Measurements from ENCODE around the gene VPS33B.

DNA sequence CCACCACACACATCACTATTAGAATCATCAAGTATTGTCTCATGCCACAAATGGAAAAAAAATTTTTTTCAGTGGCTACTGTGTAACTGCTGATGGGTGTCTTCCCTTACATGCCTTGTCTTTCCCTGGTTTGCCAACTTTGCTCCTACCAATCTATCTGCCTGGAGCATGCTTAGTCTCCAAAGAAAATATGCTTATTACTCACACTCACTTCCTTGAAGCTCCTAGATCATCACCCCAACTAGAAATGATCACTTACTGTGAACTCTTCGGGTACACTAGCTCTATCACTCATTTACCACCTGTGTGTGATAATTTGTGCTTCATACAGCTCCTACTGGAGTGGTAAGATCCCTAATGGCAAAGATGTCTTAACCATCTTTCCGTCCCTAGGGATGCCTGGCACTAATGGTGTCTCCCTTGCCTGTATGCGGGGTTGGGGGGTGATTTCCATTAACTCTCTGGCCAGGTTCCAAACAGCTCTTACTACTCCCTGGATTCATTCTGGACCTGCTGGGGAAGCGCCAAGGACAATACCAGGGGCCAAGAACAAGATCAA is 799 bp downstream of the VPS33B start:
- TF ChIP-seq, protein P1, sequence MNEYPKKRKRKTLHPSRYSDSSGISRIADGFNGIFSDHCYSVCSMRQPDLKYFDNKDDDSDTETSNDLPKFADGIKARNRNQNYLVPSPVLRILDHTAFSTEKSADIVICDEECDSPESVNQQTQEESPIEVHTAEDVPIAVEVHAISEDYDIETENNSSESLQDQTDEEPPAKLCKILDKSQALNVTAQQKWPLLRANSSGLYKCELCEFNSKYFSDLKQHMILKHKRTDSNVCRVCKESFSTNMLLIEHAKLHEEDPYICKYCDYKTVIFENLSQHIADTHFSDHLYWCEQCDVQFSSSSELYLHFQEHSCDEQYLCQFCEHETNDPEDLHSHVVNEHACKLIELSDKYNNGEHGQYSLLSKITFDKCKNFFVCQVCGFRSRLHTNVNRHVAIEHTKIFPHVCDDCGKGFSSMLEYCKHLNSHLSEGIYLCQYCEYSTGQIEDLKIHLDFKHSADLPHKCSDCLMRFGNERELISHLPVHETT (tag by site-specific recombination; IDR thresholded peaks at IDR 0.05): no peak
- TF ChIP-seq, protein P2, sequence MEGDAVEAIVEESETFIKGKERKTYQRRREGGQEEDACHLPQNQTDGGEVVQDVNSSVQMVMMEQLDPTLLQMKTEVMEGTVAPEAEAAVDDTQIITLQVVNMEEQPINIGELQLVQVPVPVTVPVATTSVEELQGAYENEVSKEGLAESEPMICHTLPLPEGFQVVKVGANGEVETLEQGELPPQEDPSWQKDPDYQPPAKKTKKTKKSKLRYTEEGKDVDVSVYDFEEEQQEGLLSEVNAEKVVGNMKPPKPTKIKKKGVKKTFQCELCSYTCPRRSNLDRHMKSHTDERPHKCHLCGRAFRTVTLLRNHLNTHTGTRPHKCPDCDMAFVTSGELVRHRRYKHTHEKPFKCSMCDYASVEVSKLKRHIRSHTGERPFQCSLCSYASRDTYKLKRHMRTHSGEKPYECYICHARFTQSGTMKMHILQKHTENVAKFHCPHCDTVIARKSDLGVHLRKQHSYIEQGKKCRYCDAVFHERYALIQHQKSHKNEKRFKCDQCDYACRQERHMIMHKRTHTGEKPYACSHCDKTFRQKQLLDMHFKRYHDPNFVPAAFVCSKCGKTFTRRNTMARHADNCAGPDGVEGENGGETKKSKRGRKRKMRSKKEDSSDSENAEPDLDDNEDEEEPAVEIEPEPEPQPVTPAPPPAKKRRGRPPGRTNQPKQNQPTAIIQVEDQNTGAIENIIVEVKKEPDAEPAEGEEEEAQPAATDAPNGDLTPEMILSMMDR (tag by site-specific recombination; IDR thresholded peaks at IDR 0.05): no peak
- TF ChIP-seq SP2 (tag by site-specific recombination; IDR thresholded peaks at IDR 0.05): no peak
- TF ChIP-seq ZNF776 (tag by site-specific recombination; IDR thresholded peaks at IDR 0.05; ENCODE audit: borderline replicate concordance): no peak
- TF ChIP-seq, protein P3, sequence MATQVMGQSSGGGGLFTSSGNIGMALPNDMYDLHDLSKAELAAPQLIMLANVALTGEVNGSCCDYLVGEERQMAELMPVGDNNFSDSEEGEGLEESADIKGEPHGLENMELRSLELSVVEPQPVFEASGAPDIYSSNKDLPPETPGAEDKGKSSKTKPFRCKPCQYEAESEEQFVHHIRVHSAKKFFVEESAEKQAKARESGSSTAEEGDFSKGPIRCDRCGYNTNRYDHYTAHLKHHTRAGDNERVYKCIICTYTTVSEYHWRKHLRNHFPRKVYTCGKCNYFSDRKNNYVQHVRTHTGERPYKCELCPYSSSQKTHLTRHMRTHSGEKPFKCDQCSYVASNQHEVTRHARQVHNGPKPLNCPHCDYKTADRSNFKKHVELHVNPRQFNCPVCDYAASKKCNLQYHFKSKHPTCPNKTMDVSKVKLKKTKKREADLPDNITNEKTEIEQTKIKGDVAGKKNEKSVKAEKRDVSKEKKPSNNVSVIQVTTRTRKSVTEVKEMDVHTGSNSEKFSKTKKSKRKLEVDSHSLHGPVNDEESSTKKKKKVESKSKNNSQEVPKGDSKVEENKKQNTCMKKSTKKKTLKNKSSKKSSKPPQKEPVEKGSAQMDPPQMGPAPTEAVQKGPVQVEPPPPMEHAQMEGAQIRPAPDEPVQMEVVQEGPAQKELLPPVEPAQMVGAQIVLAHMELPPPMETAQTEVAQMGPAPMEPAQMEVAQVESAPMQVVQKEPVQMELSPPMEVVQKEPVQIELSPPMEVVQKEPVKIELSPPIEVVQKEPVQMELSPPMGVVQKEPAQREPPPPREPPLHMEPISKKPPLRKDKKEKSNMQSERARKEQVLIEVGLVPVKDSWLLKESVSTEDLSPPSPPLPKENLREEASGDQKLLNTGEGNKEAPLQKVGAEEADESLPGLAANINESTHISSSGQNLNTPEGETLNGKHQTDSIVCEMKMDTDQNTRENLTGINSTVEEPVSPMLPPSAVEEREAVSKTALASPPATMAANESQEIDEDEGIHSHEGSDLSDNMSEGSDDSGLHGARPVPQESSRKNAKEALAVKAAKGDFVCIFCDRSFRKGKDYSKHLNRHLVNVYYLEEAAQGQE (tag by site-specific recombination; IDR thresholded peaks at IDR 0.05): no peak
- no peak for TF ChIP-seq ZNF221 (tag by site-specific recombination; IDR thresholded peaks at IDR 0.05; ENCODE audit: borderline replicate concordance)
- no peak for TF ChIP-seq ZNF112 (tag by site-specific recombination; IDR thresholded peaks at IDR 0.05)
